Liver (tissue), 3 donors: ENCODE data around the gene OSBPL5.

ENCODE experiments used
- CTCF ChIP-seq: fragments of 150-350 bp; IDR thresholded peaks from 2 replicates; pipeline ENCODE4 v1.5.1; 2017; ENCODE audit warnings: improper control_type of control experiment, low read depth, low read length; ENCODE audit not compliant: missing input control
- EGR1 ChIP-seq, 2 donors: IDR thresholded peaks; 2 replicates each; pipeline ENCODE4 v1.6.1; 2016 to 2018; ENCODE audit warnings: antibody characterized with exemption in 2 of 2, low read depth in 2 of 2
- FOXA1 ChIP-seq: IDR thresholded peaks from 2 replicates; pipeline ENCODE4 v1.6.1; 2016; ENCODE audit warnings: antibody characterized with exemption
- GABPA ChIP-seq, 2 donors: IDR thresholded peaks in 1 of 2; conservative IDR thresholded peaks in 1 of 2; 2 replicates each; pipeline ENCODE4 v1.6.1; 2016; ENCODE audit warnings: antibody characterized with exemption in 2 of 2, mild to moderate bottlenecking in 1 of 2, moderate library complexity in 1 of 2
- RAD21 ChIP-seq, 2 donors: IDR thresholded peaks; 2 replicates each; pipeline ENCODE4 v1.6.1; 2016; ENCODE audit warnings: antibody characterized with exemption in 2 of 2, mild to moderate bottlenecking in 2 of 2
- REST ChIP-seq: IDR thresholded peaks from 2 replicates; pipeline ENCODE4 v1.6.1; 2016; ENCODE audit warnings: antibody characterized with exemption, mild to moderate bottlenecking
- YY1 ChIP-seq: IDR thresholded peaks from 2 replicates; pipeline ENCODE4 v1.6.1; 2016; ENCODE audit warnings: antibody characterized with exemption, mild to moderate bottlenecking
- donor health status: healthy.
- donor health status: healthy.

GRCh38 chr11:3174387-3174786, 9.3 kb upstream of the OSBPL5 start:
- TF ChIP-seq CTCF (no peak), RAD21 (IDR thresholded peaks at IDR 0.05) (no peak), FOXA1 (no peak), EGR1 (IDR thresholded peaks at IDR 0.05; ENCODE audit: low read depth in 2 of 2) (no peak), REST (no peak), YY1 (no peak), GABPA (IDR thresholded peaks at IDR 0.05 in 1 of 2, conservative IDR thresholded peaks at IDR 0.05 in 1 of 2) (no peak)
